ENCODE measurements around the gene ADAMTS19.
"Not testable (repeated sequence)": the region's sequence is repeated elsewhere in the genome, so short reads cannot be mapped to it uniquely, and the experiment has no call there.

The ADAMTS19 gene

GRCh38 chr5:129474544-129474943, 14.4 kb downstream of the ADAMTS19 start:
- no peak for DNase-seq

- no peak for DNase-seq
Observed at GRCh38 chr5:129476751-129477150, 16.7 kb downstream of the ADAMTS19 start.

GRCh38 chr5:129477532-129477931, 17.4 kb downstream of the ADAMTS19 start:
- no peak for DNase-seq

- no peak for DNase-seq
Observed at GRCh38 chr5:129481161-129481560, 21.1 kb downstream of the ADAMTS19 start.

GRCh38 chr5:129496421-129496820, 36.3 kb downstream of the ADAMTS19 start:
- no peak for DNase-seq

- DNase-seq = no peak
Observed at GRCh38 chr5:129496864-129497595, 36.9 kb downstream of the ADAMTS19 start.

- no peak for DNase-seq
Observed at GRCh38 chr5:129499208-129499852, 39.2 kb downstream of the ADAMTS19 start.

- DNase-seq = no peak
Observed at GRCh38 chr5:129500101-129500500, 40.0 kb downstream of the ADAMTS19 start.

GRCh38 chr5:129506086-129506485, 46.0 kb downstream of the ADAMTS19 start:
- DNase-seq = no peak

GRCh38 chr5:129506950-129507349, 46.9 kb downstream of the ADAMTS19 start:
- no peak for DNase-seq

- DNase-seq = no peak
Observed at GRCh38 chr5:129507527-129507926, 47.4 kb downstream of the ADAMTS19 start.

- no peak for DNase-seq
Observed at GRCh38 chr5:129508606-129509005, 48.5 kb downstream of the ADAMTS19 start.

- DNase-seq = no peak
Observed at GRCh38 chr5:129509363-129509975, 49.4 kb downstream of the ADAMTS19 start.

GRCh38 chr5:129511291-129511690, 51.2 kb downstream of the ADAMTS19 start:
- no peak for DNase-seq

- no peak for DNase-seq
Observed at GRCh38 chr5:129541051-129541450, 81.0 kb downstream of the ADAMTS19 start.

GRCh38 chr5:129541648-129542251, 81.7 kb downstream of the ADAMTS19 start:
- DNase-seq = no peak

- DNase-seq = no peak
Observed at GRCh38 chr5:129547137-129547536, 87.0 kb downstream of the ADAMTS19 start.

GRCh38 chr5:129554134-129554904, 94.2 kb downstream of the ADAMTS19 start:
- no peak for DNase-seq

GRCh38 chr5:129563585-129563984, 103.5 kb downstream of the ADAMTS19 start:
- no peak for DNase-seq

GRCh38 chr5:129569295-129569694, 109.2 kb downstream of the ADAMTS19 start:
- DNase-seq = no peak

GRCh38 chr5:129572060-129572459, 112.0 kb downstream of the ADAMTS19 start:
- DNase-seq = no peak

GRCh38 chr5:129584496-129584895, 124.4 kb downstream of the ADAMTS19 start:
- not testable (repeated sequence) for DNase-seq

Measured in stimulated activated CD8-positive, alpha-beta memory T cell treated with anti-CD3 and anti-CD28 coated beads, Interleukin-4, amount 100 ng/mL, for 48 hours (primary cell).